ENCODE results near the gene IFNE. TPM values are rescaled to one million over a fixed set of nuclear protein-coding genes. Genes with fewer than 3 reads are reported as not detected.

The IFNE gene
- total RNA-seq, 1 donor from 2014 or later = 2.0 TPM

DNA sequence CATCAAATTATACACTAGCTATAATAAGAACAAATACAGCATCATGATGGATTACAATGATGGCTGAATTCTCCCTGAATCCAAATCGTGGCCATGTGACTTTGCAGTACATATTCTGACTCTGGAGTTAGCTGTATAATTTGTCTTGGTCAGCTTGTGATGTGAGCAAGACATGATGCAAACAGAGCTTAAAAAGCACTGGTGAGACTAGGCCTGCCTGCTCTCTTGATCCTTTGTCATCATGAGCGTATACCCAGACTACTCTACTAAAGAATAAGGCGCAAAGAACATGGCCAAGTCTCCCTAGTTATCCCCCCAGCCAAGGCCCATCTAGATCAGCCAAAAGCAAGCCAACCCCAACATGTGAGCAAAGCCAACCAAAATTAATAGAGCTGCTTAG, 34.7 kb upstream of the IFNE start:
- no peak for DNase-seq (ENCODE audit: low spot score in 2 of 2, unreplicated experiment in 2 of 2)
- peak overlapping the region; percentile 44 for H3K27ac Mint-ChIP-seq
- H3K4me1 Mint-ChIP-seq = peaks cover 11% of the 10 kb centered on the region
- no peak for TF ChIP-seq CTCF (IDR thresholded peaks at IDR 0.05; ENCODE audit: unreplicated experiment)
- peaks cover 7% of the 10 kb centered on the region for H3K36me3 Mint-ChIP-seq
- H3K9me3 Mint-ChIP-seq = peaks cover 13% of the 10 kb centered on the region
- no peaks in the 10 kb centered on the region for H3K27me3 Mint-ChIP-seq (ENCODE audit: low read depth)
- H3K4me3 Mint-ChIP-seq = no peak overlapping the region

DNA sequence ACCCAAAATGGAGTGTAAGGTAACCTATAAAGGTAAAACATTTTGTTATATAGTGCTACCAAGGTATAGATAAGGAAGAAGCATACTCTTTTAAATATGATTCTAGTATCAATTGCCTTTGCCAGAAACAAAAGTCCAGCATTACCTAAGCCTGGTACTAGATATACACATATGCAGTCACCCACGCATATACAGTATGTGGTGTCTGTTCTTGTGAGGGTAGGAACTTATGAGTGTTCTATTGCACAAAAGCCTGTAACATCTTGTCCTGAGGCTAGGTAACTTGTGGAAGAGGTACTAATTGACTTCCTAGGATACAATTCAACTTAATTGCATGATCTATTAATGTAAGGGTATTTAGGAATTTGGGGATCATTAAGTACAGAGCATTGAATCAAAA, 31.3 kb upstream of the IFNE start:
- no peak for DNase-seq (ENCODE audit: low spot score in 2 of 2, unreplicated experiment in 2 of 2)
- peaks cover 31% of the 10 kb centered on the region for H3K4me1 Mint-ChIP-seq
- H3K9me3 Mint-ChIP-seq = no peaks in the 10 kb centered on the region
- TF ChIP-seq CTCF (IDR thresholded peaks at IDR 0.05; ENCODE audit: unreplicated experiment) = no peak
- no peak overlapping the region for H3K4me3 Mint-ChIP-seq
- peak overlapping the region; percentile 31 for H3K27ac Mint-ChIP-seq
- H3K36me3 Mint-ChIP-seq = peaks cover 4% of the 10 kb centered on the region
- H3K27me3 Mint-ChIP-seq (ENCODE audit: low read depth) = no peaks in the 10 kb centered on the region

GRCh38 chr9:21510806-21511205, 28.7 kb upstream of the IFNE start:
- Mint-ChIP-seq H3K9me3 (no peaks in the 10 kb centered on the region), H3K4me1 (peaks cover 36% of the 10 kb centered on the region), H3K27me3 (ENCODE audit: low read depth) (no peaks in the 10 kb centered on the region), H3K36me3 (peaks cover 4% of the 10 kb centered on the region), H3K4me3 (no peak overlapping the region), H3K27ac (no peak overlapping the region)
- no peak for DNase-seq (ENCODE audit: low spot score in 2 of 2, unreplicated experiment in 2 of 2)
- no peak for TF ChIP-seq CTCF (IDR thresholded peaks at IDR 0.05; ENCODE audit: unreplicated experiment)

DNA sequence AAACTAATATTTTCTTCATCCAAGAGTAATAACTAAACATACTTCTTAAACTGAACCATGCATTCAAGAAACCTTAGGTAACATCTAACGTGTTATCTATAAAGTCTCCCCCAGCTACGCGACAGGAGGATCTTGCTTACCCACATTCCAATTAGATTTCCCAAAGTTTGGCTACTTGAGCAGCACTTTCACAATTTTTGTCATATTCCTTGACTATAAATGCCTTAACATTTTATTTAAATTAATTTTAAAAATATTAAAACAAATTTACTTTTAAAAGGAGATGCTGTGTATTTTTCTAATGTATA, 25.3 kb upstream of the IFNE start:
- H3K36me3 Mint-ChIP-seq = peaks cover 4% of the 10 kb centered on the region
- DNase-seq (ENCODE audit: low spot score in 2 of 2, unreplicated experiment in 2 of 2) = no peak
- peaks cover 37% of the 10 kb centered on the region for H3K4me1 Mint-ChIP-seq
- peak overlapping the region; percentile 87 for H3K27ac Mint-ChIP-seq
- H3K4me3 Mint-ChIP-seq = no peak overlapping the region
- H3K27me3 Mint-ChIP-seq (ENCODE audit: low read depth) = no peaks in the 10 kb centered on the region
- H3K9me3 Mint-ChIP-seq = no peaks in the 10 kb centered on the region
- TF ChIP-seq CTCF (IDR thresholded peaks at IDR 0.05; ENCODE audit: unreplicated experiment) = no peak

GRCh38 chr9:21506626-21507482, 24.7 kb upstream of the IFNE start:
- no peak for DNase-seq (ENCODE audit: low spot score in 2 of 2, unreplicated experiment in 2 of 2)
- Mint-ChIP-seq H3K4me1 (peaks cover 41% of the 10 kb centered on the region), H3K27me3 (ENCODE audit: low read depth) (no peaks in the 10 kb centered on the region), H3K4me3 (no peak overlapping the region), H3K36me3 (peaks cover 4% of the 10 kb centered on the region), H3K9me3 (no peaks in the 10 kb centered on the region), H3K27ac (peak overlapping the region; percentile 87)
- TF ChIP-seq CTCF (IDR thresholded peaks at IDR 0.05; ENCODE audit: unreplicated experiment) = no peak

Measured in mesothelial cell of epicardium (in vitro differentiated cells).